Measurements from ENCODE around the gene CNTN1.

Gene CNTN1

GRCh38 chr12:41100572-41100971 lies 408.3 kb downstream of the CNTN1 start:
- Histone ChIP-seq H3K36me3 (replicated peaks) (no peaks in the 10 kb centered on the region), H3K27ac (no peak overlapping the region), H3K27me3 (replicated peaks) (no peaks in the 10 kb centered on the region), H3K4me3 (ENCODE audit: low read depth, low read length) (no peak overlapping the region)
- DNase-seq: no peak
- in situ Hi-C loops (cut with HindIII; ENCODE audit: low pct_ligation_motif_present, low sequenced_read_pairs): no loop called here
- no peak for TF ChIP-seq CTCF (IDR thresholded peaks at IDR 0.05; ENCODE audit: low read depth, low read length, missing control alignments)

- Histone ChIP-seq H3K36me3 (replicated peaks) (no peaks in the 10 kb centered on the region), H3K27me3 (replicated peaks) (no peaks in the 10 kb centered on the region), H3K27ac (no peak overlapping the region), H3K4me3 (ENCODE audit: low read depth, low read length) (no peak overlapping the region)
- in situ Hi-C loops (cut with HindIII; ENCODE audit: low pct_ligation_motif_present, low sequenced_read_pairs): no loop called here
- DNase-seq: no peak
- no peak for TF ChIP-seq CTCF (IDR thresholded peaks at IDR 0.05; ENCODE audit: low read depth, low read length, missing control alignments)
Observed at GRCh38 chr12:41101806-41102205, 409.6 kb downstream of the CNTN1 start.

- no peaks in the 10 kb centered on the region for H3K27me3 ChIP-seq (replicated peaks)
- no peak for TF ChIP-seq CTCF (IDR thresholded peaks at IDR 0.05; ENCODE audit: low read depth, low read length, missing control alignments)
- no peak for DNase-seq
- in situ Hi-C loops (cut with HindIII; ENCODE audit: low pct_ligation_motif_present, low sequenced_read_pairs): no loop called here
- H3K27ac ChIP-seq: no peak overlapping the region
- no peaks in the 10 kb centered on the region for H3K36me3 ChIP-seq (replicated peaks)
- no peak overlapping the region for H3K4me3 ChIP-seq (ENCODE audit: low read depth, low read length)
Observed at GRCh38 chr12:41103614-41104013, 411.4 kb downstream of the CNTN1 start.

GRCh38 chr12:41106315-41106714 lies 414.1 kb downstream of the CNTN1 start:
- H3K36me3 ChIP-seq (replicated peaks): no peaks in the 10 kb centered on the region
- in situ Hi-C loops (cut with HindIII; ENCODE audit: low pct_ligation_motif_present, low sequenced_read_pairs): no loop called here
- no peak for DNase-seq
- no peaks in the 10 kb centered on the region for H3K27me3 ChIP-seq (replicated peaks)
- no peak overlapping the region for H3K27ac ChIP-seq
- H3K4me3 ChIP-seq (ENCODE audit: low read depth, low read length): no peak overlapping the region
- no peak for TF ChIP-seq CTCF (IDR thresholded peaks at IDR 0.05; ENCODE audit: low read depth, low read length, missing control alignments)

GRCh38 chr12:41108032-41108431 lies 415.8 kb downstream of the CNTN1 start:
- Histone ChIP-seq H3K27me3 (replicated peaks) (no peaks in the 10 kb centered on the region), H3K36me3 (replicated peaks) (no peaks in the 10 kb centered on the region), H3K27ac (no peak overlapping the region), H3K4me3 (ENCODE audit: low read depth, low read length) (no peak overlapping the region)
- TF ChIP-seq CTCF (IDR thresholded peaks at IDR 0.05; ENCODE audit: low read depth, low read length, missing control alignments): no peak
- in situ Hi-C loops (cut with HindIII; ENCODE audit: low pct_ligation_motif_present, low sequenced_read_pairs): no loop called here
- no peak for DNase-seq

- no peak overlapping the region for H3K4me3 ChIP-seq (ENCODE audit: low read depth, low read length)
- in situ Hi-C loops (cut with HindIII; ENCODE audit: low pct_ligation_motif_present, low sequenced_read_pairs): no loop called here
- no peak overlapping the region for H3K27ac ChIP-seq
- H3K36me3 ChIP-seq (replicated peaks): no peaks in the 10 kb centered on the region
- no peak for DNase-seq
- no peak for TF ChIP-seq CTCF (IDR thresholded peaks at IDR 0.05; ENCODE audit: low read depth, low read length, missing control alignments)
- no peaks in the 10 kb centered on the region for H3K27me3 ChIP-seq (replicated peaks)
Observed at GRCh38 chr12:41112903-41113302, 420.7 kb downstream of the CNTN1 start.
